Activated CD8-positive, alpha-beta T cell treated with anti-CD3 and anti-CD28 coated beads, Interleukin-2, amount 10 ng/mL, durations not matched to agents 7 days and 5 days (primary cell): Measurements from ENCODE around the gene TMIE. TPM values are rescaled to one million over a fixed set of nuclear protein-coding genes. Genes with fewer than 3 reads are reported as not detected.

Source experiments
- ATAC-seq: fragments of 150-1000 bp; cut with Tn5 transposase; one replicate; pipeline ENCODE4 v1.10.0; 2021; ENCODE audit warnings: moderate library complexity
- CTCF ChIA-PET: fragments of 350-600 bp; sonication (Branson Sonifier 250); formaldehyde crosslinking; loops from one replicate; lab custom pipeline; 2021; ENCODE audit warnings: antibody characterized with exemption; lab: Charles Lee
- POLR2A ChIA-PET: fragments of 350-600 bp; sonication (Branson Sonifier 250); formaldehyde crosslinking; loops from one replicate; lab custom pipeline; 2021; ENCODE audit warnings: antibody characterized with exemption; lab: Charles Lee
- DNase-seq: peaks from one replicate; pipeline ENCODE4 v3.0.0-alpha.2; 2020
- H3K27ac Mint-ChIP-seq: one replicate; pipeline ENCODE4 v1.8.0; 2021; ENCODE audit warnings: mild to moderate bottlenecking, mixed read lengths
- H3K27me3 Mint-ChIP-seq: one replicate; pipeline ENCODE4 v1.8.0; 2021; ENCODE audit warnings: low read depth, mixed read lengths
- H3K36me3 Mint-ChIP-seq: one replicate; pipeline ENCODE4 v1.8.0; 2021; ENCODE audit warnings: low read depth, mixed read lengths
- H3K4me1 Mint-ChIP-seq: one replicate; pipeline ENCODE4 v1.8.0; 2021; ENCODE audit warnings: low read depth, mixed read lengths
- H3K4me3 Mint-ChIP-seq: one replicate; pipeline ENCODE4 v1.8.0; 2021; ENCODE audit warnings: mild to moderate bottlenecking, mixed read lengths
- H3K9me3 Mint-ChIP-seq: one replicate; pipeline ENCODE4 v1.8.0; 2022; ENCODE audit warnings: mixed read lengths; ENCODE audit not compliant: insufficient read depth
- total RNA-seq, 2 experiments: library from RNA; stranded (reverse); gene quantifications; one replicate each; pipeline ENCODE4 v1.2.3, GENCODE V29; 2021

Gene TMIE
- total RNA-seq, 2 experiments from 2014 or later, result 0.34 TPM; not detected in 1

DNA sequence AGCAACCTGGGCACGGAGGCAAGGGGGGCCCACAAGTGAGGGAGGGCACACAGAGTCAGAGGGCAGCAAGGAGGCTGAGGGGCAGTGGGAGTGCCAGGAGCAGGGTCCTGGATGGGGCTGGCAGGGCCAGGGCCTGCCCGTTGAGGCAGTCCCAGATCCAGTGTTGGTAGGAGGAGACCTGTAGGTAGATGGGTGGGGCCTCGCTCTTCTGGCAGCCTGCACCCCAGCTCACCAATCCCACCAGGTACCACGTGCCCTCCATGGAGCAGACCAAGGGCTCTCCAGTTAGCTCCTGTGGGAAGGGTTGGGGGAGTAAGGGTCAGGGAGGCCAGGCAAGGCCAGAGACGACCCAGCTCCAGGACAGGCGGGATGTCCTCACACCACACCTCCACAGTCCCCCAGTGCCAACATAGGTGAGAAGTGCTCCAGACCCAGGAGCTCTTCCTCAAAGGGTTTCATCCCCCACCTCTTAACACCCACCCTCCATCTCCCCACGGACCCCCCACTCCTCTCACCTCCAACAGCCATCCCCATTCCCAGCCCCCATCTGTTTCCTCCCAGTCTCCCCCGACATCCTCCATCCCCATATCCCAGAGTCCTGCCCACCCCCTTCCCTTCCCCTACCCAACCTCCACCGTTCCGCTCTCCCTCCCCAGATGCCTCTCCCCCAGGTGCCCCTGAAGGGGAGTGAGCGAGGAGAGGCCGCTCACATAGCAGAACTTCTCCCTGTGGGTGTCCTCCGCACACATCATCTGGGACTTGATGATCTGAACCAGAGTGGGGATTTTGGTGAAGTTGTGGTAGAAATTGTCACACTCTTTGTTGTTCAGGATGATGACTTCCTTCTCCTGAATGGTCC, 11.2 kb downstream of the TMIE start:
- Mint-ChIP-seq H3K4me1 (no peaks in the 10 kb centered on the region), H3K9me3 (no peaks in the 10 kb centered on the region), H3K27ac (no peak overlapping the region), H3K36me3 (no peaks in the 10 kb centered on the region), H3K4me3 (no peak overlapping the region), H3K27me3 (no peaks in the 10 kb centered on the region)
- POLR2A ChIA-PET, result no interaction called here
- CTCF ChIA-PET, result no interaction called here
- DNase-seq (no peak), ATAC-seq (no peak)

DNA sequence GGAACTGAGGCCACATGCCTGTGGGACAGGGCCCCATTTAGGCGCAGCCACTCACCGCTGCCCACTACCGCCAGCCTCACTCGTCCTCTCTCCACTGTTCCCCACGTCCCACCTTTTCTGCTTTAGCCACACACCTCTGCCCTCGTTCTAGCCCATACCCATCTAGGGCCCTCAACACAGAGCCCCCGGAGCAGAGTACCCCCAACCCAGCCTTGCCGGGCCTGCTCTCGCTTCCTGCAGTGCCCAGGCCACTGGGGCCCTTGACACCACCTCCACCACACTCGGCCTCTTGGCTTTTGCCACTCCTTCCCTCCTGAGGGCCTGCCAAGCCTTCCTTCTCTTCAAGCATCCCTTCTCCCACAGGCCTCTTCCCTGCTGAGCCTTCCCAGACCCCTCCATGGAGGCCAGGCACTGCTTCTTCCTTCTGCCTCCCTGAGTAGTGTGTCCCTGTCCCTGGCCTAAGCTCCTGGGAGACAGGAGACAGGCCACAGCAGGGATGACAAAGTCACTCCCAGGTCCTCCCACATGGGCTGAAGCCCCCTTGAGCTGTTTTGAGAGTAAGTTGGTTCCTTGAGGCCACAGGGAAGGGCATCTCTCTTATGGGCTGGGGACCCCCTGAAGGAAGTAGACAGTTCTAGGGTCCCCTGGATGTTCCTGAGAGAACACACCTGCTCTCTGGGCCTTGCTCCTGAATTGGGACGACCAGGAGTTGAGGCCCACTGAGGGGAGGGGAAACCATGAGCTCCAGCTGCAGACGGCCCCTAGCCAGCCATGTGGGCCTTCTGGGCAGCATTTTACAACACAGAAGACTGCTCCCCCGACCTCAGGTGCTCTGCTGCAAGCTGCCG, 12.1 kb downstream of the TMIE start:
- no peak for DNase-seq
- ATAC-seq, result no peak
- Mint-ChIP-seq H3K36me3 (no peaks in the 10 kb centered on the region), H3K27ac (no peak overlapping the region), H3K27me3 (peaks cover under 1% of the 10 kb centered on the region), H3K9me3 (no peaks in the 10 kb centered on the region), H3K4me3 (no peak overlapping the region), H3K4me1 (no peaks in the 10 kb centered on the region)
- ChIA-PET POLR2A (no interaction called here), CTCF (no interaction called here)

DNA sequence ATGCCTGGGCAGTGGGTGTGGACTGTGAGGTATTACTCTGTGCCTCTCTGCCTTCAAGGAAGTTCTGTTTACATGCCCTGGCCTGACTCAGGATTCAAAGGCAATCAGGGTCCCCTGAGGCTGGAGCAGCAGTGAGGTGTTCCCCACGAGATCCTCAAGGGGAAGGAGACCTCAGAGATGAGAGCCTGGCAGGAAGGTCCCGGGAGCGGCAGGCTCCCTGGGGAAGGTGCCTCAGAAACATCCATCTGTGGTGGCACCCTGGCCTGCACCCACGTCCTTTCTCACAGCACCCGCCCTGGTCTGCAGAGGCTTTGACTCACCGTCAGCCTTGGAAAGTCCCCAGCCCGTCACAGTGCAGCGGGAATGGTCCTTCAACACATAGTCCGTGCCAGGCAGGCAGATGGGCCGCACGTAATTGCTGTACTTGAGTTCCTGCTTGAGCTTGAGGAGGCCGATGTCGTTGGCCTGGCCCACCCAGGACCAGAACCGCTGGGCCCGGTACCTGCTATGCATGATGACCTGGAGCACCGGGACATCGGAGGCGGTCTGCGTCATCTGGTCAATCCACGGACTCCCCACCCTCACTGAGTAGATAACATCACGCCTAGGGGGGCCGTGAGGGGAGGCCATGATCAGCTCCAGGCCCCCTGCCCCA, 12.8 kb downstream of the TMIE start:
- no peak for ATAC-seq
- CTCF ChIA-PET, result no interaction called here
- POLR2A ChIA-PET, result no interaction called here
- peaks cover 3% of the 10 kb centered on the region for H3K27me3 Mint-ChIP-seq
- H3K4me1 Mint-ChIP-seq, result no peaks in the 10 kb centered on the region
- H3K4me3 Mint-ChIP-seq, result no peak overlapping the region
- H3K27ac Mint-ChIP-seq, result no peak overlapping the region
- no peaks in the 10 kb centered on the region for H3K9me3 Mint-ChIP-seq
- H3K36me3 Mint-ChIP-seq, result no peaks in the 10 kb centered on the region
- DNase-seq, result no peak

DNA sequence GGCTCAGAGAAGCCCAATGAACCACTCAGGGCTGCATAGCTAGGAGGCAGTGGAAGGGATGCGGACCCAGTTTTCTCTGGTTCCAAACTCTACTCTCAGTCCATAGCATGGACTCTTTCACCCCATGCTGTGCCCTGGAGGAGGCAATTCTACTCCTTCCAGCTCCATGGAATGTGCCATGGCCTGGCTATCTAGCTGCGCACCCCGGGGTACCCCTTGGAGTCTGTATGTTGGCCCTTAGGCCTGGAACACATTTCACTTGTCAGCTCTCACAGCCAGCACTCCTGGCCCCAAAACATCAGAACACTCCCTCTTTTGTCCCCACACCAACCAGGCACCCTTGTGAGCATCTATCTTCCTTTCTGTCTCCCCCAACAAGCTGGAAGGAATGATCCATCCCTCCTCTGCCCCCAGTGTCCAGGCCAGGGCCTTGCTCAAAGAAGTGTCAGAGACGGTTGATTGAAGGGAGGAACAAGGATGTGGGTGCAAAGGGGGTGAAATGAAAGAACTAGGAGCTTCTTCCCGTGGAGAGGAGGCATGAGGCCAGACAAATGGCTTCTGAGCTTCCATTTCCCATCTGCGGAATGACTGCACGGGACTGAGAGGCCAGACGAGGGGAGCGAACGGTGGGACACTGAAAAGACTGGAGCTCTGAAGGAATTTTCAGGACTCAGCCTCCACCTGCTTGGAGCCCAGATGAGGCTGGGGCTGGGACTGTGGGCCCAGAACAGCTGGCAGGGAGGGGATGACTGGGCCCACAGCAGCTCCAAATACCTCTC, 13.7 kb downstream of the TMIE start:
- no peak overlapping the region for H3K27ac Mint-ChIP-seq
- H3K9me3 Mint-ChIP-seq, result no peaks in the 10 kb centered on the region
- H3K27me3 Mint-ChIP-seq, result peaks cover 8% of the 10 kb centered on the region
- CTCF ChIA-PET, result interaction anchor here (0.6 to 1.1 kb wide), 2 partner anchors 12 to 53 kb away, joined by 4 read pairs; no protein-coding TSS in a partner anchor
- H3K36me3 Mint-ChIP-seq, result no peaks in the 10 kb centered on the region
- no peak overlapping the region for H3K4me3 Mint-ChIP-seq
- ATAC-seq (no peak), DNase-seq (no peak)
- POLR2A ChIA-PET, result no interaction called here
- no peaks in the 10 kb centered on the region for H3K4me1 Mint-ChIP-seq

DNA sequence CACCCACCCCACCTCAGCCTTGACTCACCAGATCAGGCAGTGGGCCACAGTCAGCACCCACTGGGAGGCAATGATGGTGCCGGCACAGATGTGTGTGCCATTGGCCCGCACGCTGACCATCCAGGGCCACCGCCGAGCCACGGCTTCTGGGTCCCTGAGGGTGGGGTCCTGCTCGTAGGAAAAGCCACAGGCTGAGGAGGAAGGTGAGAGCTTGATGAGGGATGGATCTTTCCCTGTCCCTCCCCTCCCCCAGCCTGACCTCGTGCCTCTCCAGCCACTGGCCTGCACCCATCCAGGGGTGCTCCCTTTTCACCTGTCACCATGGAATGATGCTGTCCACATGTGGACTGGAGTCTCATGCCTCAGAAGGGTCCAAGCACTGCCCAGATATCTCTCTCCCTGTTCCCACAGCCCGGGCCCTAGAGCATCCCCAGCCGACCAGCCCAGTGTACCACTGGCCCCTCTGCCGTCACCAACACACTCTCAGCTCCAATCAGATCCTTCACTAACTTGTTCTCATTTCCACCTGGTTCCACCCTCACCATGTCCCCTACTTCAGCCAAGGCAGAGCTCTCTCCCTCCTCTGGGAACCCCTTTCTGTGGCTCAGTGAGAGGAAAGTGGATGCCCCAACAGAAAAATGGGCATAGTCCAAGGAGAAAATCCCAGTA, 14.4 kb downstream of the TMIE start:
- H3K27ac Mint-ChIP-seq, result no peak overlapping the region
- H3K36me3 Mint-ChIP-seq, result no peaks in the 10 kb centered on the region
- H3K9me3 Mint-ChIP-seq, result no peaks in the 10 kb centered on the region
- ATAC-seq, result no peak
- CTCF ChIA-PET, result interaction anchor here (0.6 to 1.1 kb wide), 2 partner anchors 13 to 53 kb away, joined by 4 read pairs; no protein-coding TSS in a partner anchor
- POLR2A ChIA-PET, result no interaction called here
- H3K27me3 Mint-ChIP-seq, result peaks cover 10% of the 10 kb centered on the region
- H3K4me3 Mint-ChIP-seq, result no peak overlapping the region
- H3K4me1 Mint-ChIP-seq, result no peaks in the 10 kb centered on the region
- DNase-seq, result no peak

DNA sequence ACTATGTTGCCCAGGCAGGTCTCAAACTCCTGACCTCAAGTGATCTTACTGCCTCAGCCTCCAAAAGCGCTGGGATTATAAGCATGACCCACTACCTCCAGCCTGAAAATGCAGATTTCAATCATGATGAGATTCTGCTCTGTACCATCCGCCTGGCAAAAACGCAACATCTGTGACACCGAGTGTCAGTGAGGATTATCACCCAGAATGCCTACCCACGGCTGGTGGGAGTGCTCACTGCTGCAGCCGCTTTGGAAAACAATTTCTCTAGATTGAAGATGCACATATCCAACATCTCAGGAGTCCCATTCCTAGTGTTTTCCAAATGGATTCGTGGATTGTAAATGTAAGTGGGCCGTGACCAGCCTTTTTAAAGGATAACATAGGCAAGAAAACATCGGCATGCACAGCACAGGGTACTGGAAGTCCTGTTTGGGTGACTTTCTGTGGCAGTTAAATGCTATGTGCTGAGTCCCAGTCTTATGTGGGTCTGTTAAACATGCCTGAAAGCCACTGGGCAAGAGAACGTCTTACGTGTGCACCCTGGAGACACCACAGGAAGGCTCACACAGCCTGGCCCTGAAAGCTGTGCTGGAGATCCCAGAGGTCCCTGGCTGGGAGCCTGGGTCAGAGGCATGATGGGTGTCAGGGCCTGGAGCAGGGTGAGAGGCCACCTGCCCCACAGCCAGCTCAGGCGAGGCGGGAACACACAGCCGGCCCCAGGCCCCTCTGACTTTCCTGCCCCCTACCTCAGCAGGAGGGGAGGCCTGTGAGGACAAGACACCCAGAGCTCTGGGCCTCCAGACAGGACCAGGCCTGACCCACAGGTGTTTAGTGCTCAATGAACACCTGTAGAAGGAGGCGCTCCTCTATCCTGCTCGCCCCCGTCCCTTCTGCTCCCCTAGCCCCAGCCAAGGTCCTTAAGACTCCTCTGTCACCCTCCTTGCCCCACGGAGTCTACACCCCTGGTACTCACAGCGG, 15.6 kb downstream of the TMIE start:
- no peak for ATAC-seq

DNA sequence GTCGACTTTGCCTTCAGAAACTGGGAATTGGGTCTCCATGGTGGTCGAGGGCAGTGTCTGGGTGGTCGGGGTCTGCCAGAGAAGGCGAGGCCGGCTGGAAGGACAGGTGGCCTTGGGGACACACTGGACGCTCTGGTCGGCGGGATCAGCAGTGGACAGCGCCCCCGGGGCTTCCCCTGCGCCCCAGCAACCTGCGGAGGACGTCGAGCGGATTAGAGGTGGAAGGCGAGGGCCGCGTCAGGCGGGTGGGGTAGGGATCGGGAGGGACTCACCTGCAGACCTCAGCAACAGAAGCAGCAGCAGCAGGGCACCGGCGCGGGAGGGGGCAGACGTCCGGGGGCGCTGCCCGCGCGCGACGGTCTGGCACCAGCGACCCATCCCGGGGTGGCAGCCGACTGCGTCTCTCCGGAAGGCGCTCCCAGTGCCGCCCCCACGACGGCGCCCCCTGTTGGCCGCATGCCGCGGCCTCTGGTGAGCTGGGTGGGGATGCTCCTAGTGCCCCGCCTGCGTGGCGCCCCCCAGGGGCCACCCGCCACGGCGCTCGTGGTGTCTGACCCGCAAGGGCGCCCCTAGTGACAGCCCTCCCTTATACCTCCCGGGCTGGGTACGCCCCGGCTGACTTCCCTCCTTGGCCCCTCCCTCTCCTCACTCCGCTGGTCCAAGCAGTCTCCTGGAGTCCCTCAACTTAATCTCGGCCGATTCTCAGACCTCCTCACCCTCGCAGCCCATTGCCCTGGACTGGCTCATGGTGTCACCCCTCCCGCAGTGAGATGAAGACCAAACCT, 16.4 kb downstream of the TMIE start, which contains the start of gene PRSS50:
PRSS50 (minus strand) TSS at position 423 of the 785 bp plus-strand sequence; CDS start at position 378, 45 bp downstream.
- H3K27me3 Mint-ChIP-seq, result peaks cover 11% of the 10 kb centered on the region
- DNase-seq, result peak; percentile 38
- no peak within 1 kb of the TSS for H3K4me3 Mint-ChIP-seq
- no peak within 1 kb of the TSS for H3K27ac Mint-ChIP-seq
- ATAC-seq, result peak; percentile 57
- H3K36me3 Mint-ChIP-seq, result no peaks in the 10 kb centered on the region
- ChIA-PET CTCF (interaction anchor here (1.2 kb wide), 1 partner anchor 9 kb away, joined by 5 read pairs; no protein-coding TSS in a partner anchor), POLR2A (no interaction called here)
- no peaks in the 10 kb centered on the region for H3K4me1 Mint-ChIP-seq
- no peaks in the 10 kb centered on the region for H3K9me3 Mint-ChIP-seq

More for the DNA sequence above, 15.6 kb downstream of the TMIE start:
- no peak overlapping the region for H3K27ac Mint-ChIP-seq
- DNase-seq, result no peak
- ChIA-PET CTCF (interaction anchor here (1.1 to 1.2 kb wide), 2 partner anchors 8 to 14 kb away, joined by 4 to 5 read pairs; no protein-coding TSS in a partner anchor), POLR2A (no interaction called here)
- H3K4me1 Mint-ChIP-seq, result no peaks in the 10 kb centered on the region
- no peaks in the 10 kb centered on the region for H3K36me3 Mint-ChIP-seq
- H3K27me3 Mint-ChIP-seq, result peaks cover 10% of the 10 kb centered on the region
- no peaks in the 10 kb centered on the region for H3K9me3 Mint-ChIP-seq
- H3K4me3 Mint-ChIP-seq, result no peak overlapping the region

DNA sequence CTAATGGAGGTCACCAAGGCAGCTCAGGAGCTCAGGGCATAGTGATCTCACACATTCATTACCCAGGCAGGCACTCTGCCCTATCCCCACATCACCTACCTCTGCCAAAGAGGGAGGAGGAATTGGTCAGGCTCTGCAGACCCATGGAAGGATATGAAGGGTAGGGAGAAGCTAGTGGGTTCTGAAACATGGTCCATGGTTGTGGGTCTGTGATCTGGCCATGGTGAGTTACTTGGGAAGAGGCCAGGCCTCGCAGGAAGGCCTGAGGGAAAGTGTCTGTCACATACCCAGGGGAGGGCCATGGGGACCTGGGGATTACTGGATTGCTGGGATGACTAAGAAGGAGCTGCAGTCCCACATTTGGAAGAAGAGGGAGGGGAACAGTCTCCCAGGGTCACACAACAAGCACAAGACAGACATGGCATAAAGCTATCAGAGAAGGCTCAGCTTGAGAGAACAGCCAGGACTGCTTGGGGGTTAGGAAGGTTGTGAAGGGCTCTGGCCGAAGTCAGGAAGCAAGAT, 17.9 kb downstream of the TMIE start:
- Mint-ChIP-seq H3K4me1 (no peaks in the 10 kb centered on the region), H3K27ac (no peak overlapping the region), H3K36me3 (no peaks in the 10 kb centered on the region), H3K27me3 (peaks cover 11% of the 10 kb centered on the region), H3K9me3 (no peaks in the 10 kb centered on the region), H3K4me3 (no peak overlapping the region)
- POLR2A ChIA-PET, result no interaction called here
- ATAC-seq, result no peak
- CTCF ChIA-PET, result interaction anchor here (0.6 to 1.1 kb wide), 2 partner anchors 22 to 1106 kb away, joined by 3 read pairs; no protein-coding TSS in a partner anchor
- DNase-seq, result no peak

DNA sequence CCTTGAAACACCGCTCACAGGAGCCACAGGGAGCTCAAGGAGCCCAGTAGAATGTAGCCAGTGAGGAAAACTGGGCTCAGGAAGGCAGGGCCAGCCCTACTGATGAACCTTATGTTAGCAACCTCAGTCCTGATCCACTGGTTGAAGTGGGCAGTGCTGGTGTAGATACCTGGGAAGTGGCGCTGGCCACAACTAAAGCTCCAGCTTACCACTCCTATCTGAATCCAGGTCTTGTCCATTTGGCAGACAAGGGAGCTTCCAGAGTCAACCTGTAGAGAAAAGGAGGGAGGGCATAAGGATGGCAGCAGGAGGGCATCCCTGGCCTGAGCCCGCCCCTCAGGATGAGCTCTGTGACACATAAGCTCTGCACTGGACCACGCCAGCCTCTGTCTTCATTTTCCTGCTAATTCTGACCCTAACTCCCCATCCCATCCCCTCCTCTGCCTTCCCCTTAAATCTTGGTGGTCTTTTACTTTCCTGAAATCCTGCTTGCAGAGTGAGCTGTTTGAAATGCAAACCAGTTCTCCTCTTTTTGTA, 18.6 kb downstream of the TMIE start:
- ATAC-seq, result no peak
- Mint-ChIP-seq H3K27ac (no peak overlapping the region), H3K36me3 (no peaks in the 10 kb centered on the region), H3K4me1 (no peaks in the 10 kb centered on the region), H3K27me3 (peaks cover 11% of the 10 kb centered on the region), H3K4me3 (no peak overlapping the region), H3K9me3 (no peaks in the 10 kb centered on the region)
- no peak for DNase-seq
- ChIA-PET POLR2A (no interaction called here), CTCF (interaction anchor here (1.0 to 1.1 kb wide), 2 partner anchors 18 to 23 kb away, joined by 3 read pairs; no protein-coding TSS in a partner anchor)
